ENCODE results near the gene VAV1. TPM values are rescaled to one million over a fixed set of nuclear protein-coding genes. Genes with fewer than 3 reads are reported as not detected.

The VAV1 gene
- total RNA-seq, 1 donor from 2014 or later = not detected

DNA sequence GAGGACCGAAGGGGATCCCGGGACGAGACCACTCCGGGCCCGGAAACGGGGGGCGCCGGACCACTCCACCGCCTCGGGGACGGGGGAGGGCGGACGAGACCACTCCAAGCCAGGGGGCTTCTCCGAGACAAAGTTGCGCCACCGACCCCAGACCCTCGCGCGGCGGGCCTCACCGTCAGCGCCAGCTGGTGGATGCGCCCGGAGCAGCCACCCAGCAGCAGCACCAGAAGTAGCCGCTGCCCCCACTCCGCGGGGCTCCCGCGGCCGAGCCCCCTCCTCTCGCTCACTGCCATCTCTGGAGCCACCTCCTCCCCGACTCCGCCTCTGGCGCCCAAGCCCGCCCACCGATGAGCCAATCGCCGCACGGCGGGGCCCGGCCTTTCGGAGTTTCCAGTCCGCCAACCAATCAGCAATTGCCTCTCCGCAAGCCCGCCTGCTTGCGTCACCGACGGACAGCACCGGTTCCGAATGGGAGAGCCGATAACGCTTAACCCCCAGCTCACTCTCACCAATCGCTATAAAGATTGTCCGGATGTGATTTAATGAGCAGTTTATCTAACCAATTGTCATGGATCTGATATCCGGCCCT is 35.1 kb upstream of the VAV1 start, which contains the start of gene GPR108:
Gene GPR108, minus strand, starts transcription at position 297 of the 589 bp plus-strand sequence. Its CDS starts 4 bp downstream, at position 293.
- TF ChIP-seq, protein P1, sequence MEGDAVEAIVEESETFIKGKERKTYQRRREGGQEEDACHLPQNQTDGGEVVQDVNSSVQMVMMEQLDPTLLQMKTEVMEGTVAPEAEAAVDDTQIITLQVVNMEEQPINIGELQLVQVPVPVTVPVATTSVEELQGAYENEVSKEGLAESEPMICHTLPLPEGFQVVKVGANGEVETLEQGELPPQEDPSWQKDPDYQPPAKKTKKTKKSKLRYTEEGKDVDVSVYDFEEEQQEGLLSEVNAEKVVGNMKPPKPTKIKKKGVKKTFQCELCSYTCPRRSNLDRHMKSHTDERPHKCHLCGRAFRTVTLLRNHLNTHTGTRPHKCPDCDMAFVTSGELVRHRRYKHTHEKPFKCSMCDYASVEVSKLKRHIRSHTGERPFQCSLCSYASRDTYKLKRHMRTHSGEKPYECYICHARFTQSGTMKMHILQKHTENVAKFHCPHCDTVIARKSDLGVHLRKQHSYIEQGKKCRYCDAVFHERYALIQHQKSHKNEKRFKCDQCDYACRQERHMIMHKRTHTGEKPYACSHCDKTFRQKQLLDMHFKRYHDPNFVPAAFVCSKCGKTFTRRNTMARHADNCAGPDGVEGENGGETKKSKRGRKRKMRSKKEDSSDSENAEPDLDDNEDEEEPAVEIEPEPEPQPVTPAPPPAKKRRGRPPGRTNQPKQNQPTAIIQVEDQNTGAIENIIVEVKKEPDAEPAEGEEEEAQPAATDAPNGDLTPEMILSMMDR (IDR thresholded peaks at IDR 0.05; ENCODE audit: partially characterized antibody, unreplicated experiment) = no peak
- DNase-seq = peak; percentile 99
- peaks cover 17% of the 10 kb centered on the region for H3K9me3 Mint-ChIP-seq (ENCODE audit: unreplicated experiment)
- H3K27ac Mint-ChIP-seq (ENCODE audit: unreplicated experiment) = peak within 1 kb of the TSS; percentile 97
- H3K4me3 Mint-ChIP-seq (ENCODE audit: unreplicated experiment) = peak within 1 kb of the TSS; percentile 98
- H3K4me1 Mint-ChIP-seq (ENCODE audit: low read depth, unreplicated experiment) = peaks cover 21% of the 10 kb centered on the region
- peaks cover 10% of the 10 kb centered on the region for H3K27me3 Mint-ChIP-seq (ENCODE audit: unreplicated experiment)
- no peaks in the 10 kb centered on the region for H3K36me3 Mint-ChIP-seq (ENCODE audit: unreplicated experiment)

GRCh38 chr19:6737873-6738786 is 34.4 kb upstream of the VAV1 start:
- Mint-ChIP-seq H3K4me1 (ENCODE audit: low read depth, unreplicated experiment) (peaks cover 19% of the 10 kb centered on the region), H3K27ac (ENCODE audit: unreplicated experiment) (peak overlapping the region; percentile 97), H3K4me3 (ENCODE audit: unreplicated experiment) (peak overlapping the region; percentile 88), H3K36me3 (ENCODE audit: unreplicated experiment) (no peaks in the 10 kb centered on the region), H3K27me3 (ENCODE audit: unreplicated experiment) (peaks cover 10% of the 10 kb centered on the region), H3K9me3 (ENCODE audit: unreplicated experiment) (peaks cover 17% of the 10 kb centered on the region)
- TF ChIP-seq, protein P1 (IDR thresholded peaks at IDR 0.05; ENCODE audit: partially characterized antibody, unreplicated experiment) = peak; percentile 40
- peak; percentile 74 for DNase-seq

DNA sequence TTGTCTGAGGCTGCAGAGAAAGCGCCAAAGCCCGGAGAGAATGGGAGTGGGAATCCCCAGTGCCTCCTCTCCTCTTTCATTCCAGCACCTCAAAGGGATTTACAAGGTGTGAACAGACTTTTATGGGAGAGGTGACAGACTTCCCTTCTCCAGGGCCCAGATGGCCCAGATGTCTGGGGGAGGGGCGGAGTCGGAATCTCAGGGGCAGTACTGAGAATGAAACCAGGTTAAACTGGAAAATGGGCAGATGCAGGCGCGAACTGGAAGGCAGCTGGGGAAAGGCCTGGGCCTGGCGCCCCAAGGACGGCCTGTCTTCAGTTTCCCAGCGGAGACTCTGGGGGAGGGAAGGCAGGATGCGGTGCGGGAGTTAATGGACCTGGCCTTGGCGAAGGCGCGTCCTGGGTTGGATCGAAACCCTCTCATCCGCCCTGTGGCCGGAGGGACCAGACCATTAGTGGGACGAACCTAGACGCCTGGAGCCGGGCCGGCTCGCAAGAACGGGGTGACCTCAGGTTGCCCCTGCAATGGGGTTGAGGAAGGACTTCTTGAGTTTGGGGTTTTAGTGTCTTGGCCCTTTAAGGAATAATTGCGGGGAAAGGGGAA is 33.6 kb upstream of the VAV1 start:
- H3K27me3 Mint-ChIP-seq (ENCODE audit: unreplicated experiment) = peaks cover 12% of the 10 kb centered on the region
- H3K9me3 Mint-ChIP-seq (ENCODE audit: unreplicated experiment) = peaks cover 17% of the 10 kb centered on the region
- H3K4me1 Mint-ChIP-seq (ENCODE audit: low read depth, unreplicated experiment) = peaks cover 19% of the 10 kb centered on the region
- no peaks in the 10 kb centered on the region for H3K36me3 Mint-ChIP-seq (ENCODE audit: unreplicated experiment)
- H3K27ac Mint-ChIP-seq (ENCODE audit: unreplicated experiment) = peak overlapping the region; percentile 97
- TF ChIP-seq, protein P1 (IDR thresholded peaks at IDR 0.05; ENCODE audit: partially characterized antibody, unreplicated experiment) = no peak
- peak; percentile 64 for DNase-seq
- H3K4me3 Mint-ChIP-seq (ENCODE audit: unreplicated experiment) = peak overlapping the region; percentile 88

DNA sequence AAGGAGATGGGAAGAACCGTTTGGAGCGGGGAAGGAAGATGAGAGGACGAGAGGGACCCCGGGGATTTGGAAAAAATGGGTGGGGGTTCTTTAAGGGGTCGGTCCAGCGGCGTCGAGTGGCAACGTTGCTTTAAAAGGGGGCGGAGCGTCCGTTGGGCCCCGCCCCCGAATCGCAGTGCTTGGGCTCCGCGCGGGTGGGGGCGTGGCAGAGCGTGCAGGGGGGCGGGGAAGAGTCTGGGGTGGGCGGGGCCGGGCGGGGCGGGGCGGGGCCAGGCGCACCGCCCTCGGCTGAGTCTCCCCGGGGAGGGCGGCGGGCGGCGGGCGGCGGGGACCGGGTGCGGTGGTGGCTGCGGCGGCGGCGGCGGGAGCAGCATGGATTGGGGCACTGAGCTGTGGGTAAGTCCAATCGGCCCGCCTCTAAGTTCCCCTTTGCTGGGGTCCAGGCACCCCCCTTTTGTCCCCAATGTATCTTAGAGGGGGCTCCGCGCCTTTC is 33.1 kb upstream of the VAV1 start, which contains the start of gene TRIP10:
Gene TRIP10, plus strand, starts transcription at position 291 of the 493 bp plus-strand sequence. Its CDS starts 82 bp downstream, at position 373.
- no peaks in the 10 kb centered on the region for H3K36me3 Mint-ChIP-seq (ENCODE audit: unreplicated experiment)
- peak within 1 kb of the TSS; percentile 88 for H3K4me3 Mint-ChIP-seq (ENCODE audit: unreplicated experiment)
- peaks cover 19% of the 10 kb centered on the region for H3K4me1 Mint-ChIP-seq (ENCODE audit: low read depth, unreplicated experiment)
- peaks cover 12% of the 10 kb centered on the region for H3K27me3 Mint-ChIP-seq (ENCODE audit: unreplicated experiment)
- TF ChIP-seq, protein P1 (IDR thresholded peaks at IDR 0.05; ENCODE audit: partially characterized antibody, unreplicated experiment) = no peak
- peak; percentile 83 for DNase-seq
- H3K27ac Mint-ChIP-seq (ENCODE audit: unreplicated experiment) = peak within 1 kb of the TSS; percentile 97
- H3K9me3 Mint-ChIP-seq (ENCODE audit: unreplicated experiment) = peaks cover 16% of the 10 kb centered on the region
